HT1080 (cell line): ENCODE measurements around the gene DST. TPM values are rescaled to one million over a fixed set of nuclear protein-coding genes. Genes with fewer than 3 reads are reported as not detected.

ENCODE experiments used
- DNase-seq: peaks from one replicate; pipeline ENCODE4 v3.0.0-alpha.2; 2015; ENCODE audit warnings: low read depth
- polyA plus RNA-seq, 2 experiments: library from polyadenylated mRNA; depleted of rRNA; stranded (reverse); fragments of >200 nt; gene quantifications; 2 replicates each; pipeline ENCODE4 v1.2.3, GENCODE V29; 2015
- total RNA-seq: library from RNA; depleted of rRNA; stranded (reverse); fragments of >200 nt; shearing (Covaris generic); gene quantifications from 2 replicates; pipeline ENCODE4 v1.2.3, GENCODE V29; 2014; rRNA removed

DST gene
- 98.5 and 114 TPM in 2 replicates for total RNA-seq
- 22.7 and 25.3 TPM in 2 replicates for polyA plus RNA-seq (2015; cell fraction: cytosol; rRNA removed)
- polyA plus RNA-seq (2015; cell fraction: nucleus; rRNA removed), result 432 and 470 TPM in 2 replicates

DNA sequence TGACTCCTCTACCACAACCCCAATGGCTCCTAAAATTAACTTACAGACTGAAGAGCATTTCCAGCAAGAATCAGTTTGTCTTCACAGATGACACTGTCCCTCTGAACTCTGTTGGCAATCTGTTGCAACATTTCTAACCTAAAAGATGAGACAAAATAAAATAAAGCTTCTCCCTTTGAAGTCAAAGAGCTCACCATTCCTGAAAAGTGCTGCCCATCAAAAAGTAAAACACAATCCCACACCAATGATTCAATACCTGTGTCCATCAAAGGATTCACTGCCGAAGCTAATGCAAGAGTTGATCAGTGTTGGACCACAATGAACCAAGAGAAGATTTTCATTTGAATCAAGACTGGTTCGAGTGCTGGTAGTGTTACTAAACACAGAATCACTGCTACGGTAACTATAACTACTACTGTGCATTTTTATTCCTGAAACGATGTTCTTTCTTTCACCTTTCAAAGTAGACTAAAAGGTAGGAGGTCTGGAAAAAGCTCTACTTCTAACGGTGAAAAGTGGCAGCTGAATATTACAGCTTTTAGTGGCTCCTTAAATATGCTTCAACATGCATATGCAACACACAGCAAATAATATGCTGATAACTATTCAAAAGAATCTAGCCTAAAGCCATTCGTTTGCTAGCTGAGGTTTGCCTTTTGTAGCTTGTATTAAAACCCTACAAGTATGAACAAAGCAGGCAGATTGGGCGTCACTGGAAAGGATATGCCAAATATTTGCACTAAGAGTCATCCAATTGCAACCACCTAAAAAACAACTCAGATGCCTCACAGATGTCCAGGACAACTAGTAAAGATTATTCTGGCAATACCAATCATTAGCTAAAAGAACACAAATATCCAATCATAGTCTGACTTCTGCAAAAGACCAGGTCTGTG lies at the start of gene DST:
TSS of gene DST (minus strand) at position 524 of the 896 bp plus-strand sequence.
- peak; percentile 87 for DNase-seq

GRCh38 chr6:56691814-56692213 lies 49.1 kb upstream of the DST start:
- DNase-seq, result no peak

GRCh38 chr6:56691286-56691595 lies 48.6 kb upstream of the DST start:
- no peak for DNase-seq

GRCh38 chr6:56690519-56691285 lies 48.0 kb upstream of the DST start:
- DNase-seq, result peak; percentile 78

DNA sequence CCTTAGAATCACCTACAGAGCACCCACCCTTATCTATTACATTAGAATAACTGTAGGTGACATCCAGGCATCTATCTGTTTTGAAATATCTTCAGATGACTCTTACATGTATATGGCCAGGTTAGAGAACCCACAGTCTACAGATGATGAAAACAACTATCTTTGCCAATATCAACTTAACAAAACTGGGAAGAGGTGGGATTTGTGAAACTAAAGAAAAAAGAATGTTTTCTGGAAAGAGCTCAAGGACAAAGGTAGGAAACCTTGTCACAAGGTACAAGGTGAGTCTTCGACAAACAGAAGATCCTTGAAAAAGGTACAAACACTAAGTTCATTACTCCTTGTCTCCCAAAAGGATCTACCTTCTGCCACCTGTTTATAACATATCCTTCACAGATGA lies 47.0 kb upstream of the DST start:
- DNase-seq, result no peak

DNA sequence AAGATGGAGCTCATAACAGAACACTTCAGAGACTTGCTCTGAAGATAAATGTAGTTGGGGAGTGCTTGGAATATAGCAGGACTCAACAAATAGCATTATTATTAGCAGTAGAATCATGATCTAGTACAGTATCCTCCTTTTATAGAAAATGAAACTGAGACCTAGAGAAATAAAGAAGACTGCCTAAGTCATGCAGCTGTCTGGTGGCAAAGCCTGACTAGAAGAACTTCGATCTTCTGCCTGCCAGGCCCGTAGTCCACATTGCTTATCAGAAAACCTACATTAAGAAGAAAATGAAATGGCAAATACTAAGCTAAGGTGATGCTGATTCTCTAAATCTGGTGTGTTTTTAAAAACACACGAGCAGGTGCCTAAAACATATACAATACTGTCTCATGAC lies 46.4 kb upstream of the DST start:
- no peak for DNase-seq

- no peak for DNase-seq
Measured at GRCh38 chr6:56688521-56688920, 45.8 kb upstream of the DST start.

DNA sequence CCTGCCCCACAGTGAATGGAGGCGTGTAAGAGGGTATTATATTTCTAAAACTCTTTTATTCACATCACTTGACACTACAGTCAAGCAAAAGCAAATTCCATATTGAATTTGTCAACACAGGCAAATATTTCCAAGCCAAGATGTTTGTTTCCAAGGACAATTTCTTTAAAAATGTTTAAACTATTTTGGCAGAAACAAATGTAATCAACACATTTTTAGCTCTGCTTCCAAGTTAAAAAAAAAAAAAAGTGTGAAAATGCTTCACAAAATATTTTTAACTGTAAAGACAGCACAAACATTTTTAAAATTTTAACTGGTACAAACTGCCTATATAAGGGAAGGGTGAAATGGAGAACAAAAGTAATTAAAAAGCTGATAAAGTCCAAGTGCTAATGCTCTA lies 44.9 kb upstream of the DST start:
- DNase-seq, result no peak

- no peak for DNase-seq
Measured at GRCh38 chr6:56686429-56686828, 43.7 kb upstream of the DST start.

DNA sequence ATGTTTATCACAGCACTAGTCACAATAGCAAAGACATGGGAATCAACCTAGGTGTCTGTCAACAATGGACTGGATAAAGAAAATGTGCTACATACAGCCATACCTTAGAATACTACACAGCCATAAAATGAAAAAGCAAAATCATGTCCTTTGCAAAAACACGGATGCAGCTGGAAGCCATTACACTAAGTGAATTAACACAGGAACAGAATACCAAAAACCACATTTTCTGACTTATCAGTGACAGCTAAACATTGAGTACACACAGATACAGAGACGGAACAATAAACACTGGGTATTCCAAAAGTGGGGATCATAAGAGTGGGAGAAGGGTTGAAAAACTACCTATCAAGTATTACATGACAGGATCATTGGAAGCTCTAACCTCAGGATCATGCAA lies 43.3 kb upstream of the DST start:
- no peak for DNase-seq

GRCh38 chr6:56685102-56685733 lies 42.5 kb upstream of the DST start:
- no peak for DNase-seq

DNA sequence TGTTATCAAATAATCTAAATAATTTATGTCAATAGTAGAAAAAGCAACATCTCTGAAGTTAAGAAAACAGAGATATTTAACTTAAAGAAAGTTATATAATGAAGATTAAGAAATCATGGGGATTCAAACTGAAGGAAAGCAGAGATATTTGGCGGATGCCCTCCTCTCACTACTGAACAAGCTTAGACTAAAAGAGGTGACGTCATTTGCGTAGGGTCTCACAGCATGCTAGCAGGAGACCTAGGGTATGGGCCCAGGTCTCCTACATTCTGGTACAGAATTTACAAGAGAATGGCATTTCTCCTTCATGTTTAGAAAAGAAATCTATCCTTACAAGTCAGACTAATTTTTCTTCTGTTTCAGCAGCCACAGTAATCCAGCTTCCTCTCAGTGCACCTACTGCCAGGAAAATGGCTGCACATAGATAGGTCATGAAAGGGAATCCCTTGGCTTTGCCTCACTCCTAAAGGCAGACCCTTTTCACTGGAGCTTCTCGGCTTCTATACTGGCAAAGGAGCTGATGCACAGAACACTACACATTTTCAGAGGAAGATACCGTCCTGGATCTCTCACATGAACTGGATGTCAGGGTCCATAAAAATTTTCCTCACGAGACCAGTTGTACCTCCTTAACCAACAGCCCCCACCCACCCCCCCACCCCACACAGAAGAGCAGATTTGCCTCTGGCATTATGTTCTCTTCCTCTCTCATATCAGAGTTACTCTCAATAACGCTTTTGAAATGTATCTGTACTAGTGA lies 41.8 kb upstream of the DST start:
- DNase-seq, result no peak

- peak; percentile 81 for DNase-seq
Measured at GRCh38 chr6:56683882-56684281, 41.2 kb upstream of the DST start.

DNA sequence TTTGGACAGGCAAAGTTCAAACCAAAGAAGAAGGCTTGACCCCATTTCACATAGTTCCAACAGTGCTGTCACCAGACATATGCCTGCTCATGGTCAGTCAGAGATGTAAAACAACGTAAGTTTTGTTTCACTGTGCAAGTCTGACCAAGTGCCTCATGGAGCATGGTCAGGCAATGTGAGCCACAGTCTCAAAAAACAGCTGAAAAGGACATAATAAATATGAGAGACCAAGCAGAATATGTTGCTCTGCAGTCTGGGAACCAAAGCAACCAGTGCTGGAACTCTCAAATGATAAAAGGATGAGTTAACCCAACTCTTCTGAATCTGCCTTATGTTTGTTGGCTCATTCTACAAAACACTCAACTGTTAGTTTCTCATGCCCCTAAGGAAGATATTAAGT lies 39.9 kb upstream of the DST start:
- DNase-seq, result no peak

DNA sequence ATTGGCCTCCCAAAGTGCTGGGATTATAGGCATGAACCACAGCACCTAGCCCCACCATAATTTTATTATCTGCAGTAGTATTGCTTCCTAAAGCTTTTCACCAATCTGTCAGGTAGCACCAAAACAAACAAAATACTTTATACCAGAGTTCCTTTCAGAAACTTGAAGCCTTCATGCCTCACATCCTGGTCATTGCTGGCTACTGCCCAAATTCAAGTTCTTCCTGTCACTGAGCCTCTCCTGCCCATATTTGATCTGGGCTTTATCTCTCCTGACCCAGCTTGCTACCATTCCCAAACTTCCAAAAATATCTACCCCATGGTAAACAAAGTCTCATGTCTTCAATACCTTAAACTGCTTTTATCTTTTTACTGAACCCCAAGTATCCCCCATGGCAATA lies 34.9 kb upstream of the DST start:
- DNase-seq, result peak; percentile 67

GRCh38 chr6:56671651-56672461 lies 29.2 kb upstream of the DST start:
- no peak for DNase-seq

DNA sequence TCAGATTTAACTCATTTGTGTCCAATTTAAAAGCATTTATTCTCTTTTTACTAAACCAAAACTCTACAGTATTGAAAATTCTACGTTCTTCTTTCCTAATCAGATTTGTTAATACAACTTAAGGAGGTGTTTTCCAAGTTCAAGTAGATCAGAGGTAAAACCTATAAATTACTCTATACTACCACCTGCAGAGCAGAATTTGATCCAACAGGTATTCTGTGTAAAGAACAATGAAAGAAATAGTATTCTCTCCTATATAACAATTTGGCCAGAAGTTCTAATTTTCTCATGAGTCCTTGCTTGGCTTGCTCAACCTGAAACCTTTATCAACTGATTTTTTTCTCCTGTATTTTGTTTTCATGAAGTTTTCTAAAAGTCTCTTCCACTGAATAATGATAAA lies 28.5 kb upstream of the DST start:
- DNase-seq, result no peak

- DNase-seq, result no peak
Measured at GRCh38 chr6:56669041-56669440, 26.4 kb upstream of the DST start.

- DNase-seq, result no peak
Measured at GRCh38 chr6:56668158-56668557, 25.5 kb upstream of the DST start.

- DNase-seq, result no peak
Measured at GRCh38 chr6:56667336-56667735, 24.6 kb upstream of the DST start.
